Left colon (tissue), 2 donors: ENCODE results near the gene DEFB132. TPM values are rescaled to one million over a fixed set of nuclear protein-coding genes. Genes with fewer than 3 reads are reported as not detected.

Source experiments
- ATAC-seq: fragments of 200-7000 bp; cut with Tn5 transposase; one replicate; pipeline ENCODE4 v1.9.1; 2020; ENCODE audit warnings: mild to moderate bottlenecking, moderate library complexity
- DNase-seq, 2 donors: peaks; one replicate each; pipeline ENCODE4 v3.0.0-alpha.2; 2020
- intact Hi-C, 2 donors: fragments of 100-400 bp; cut with DNase I in 1 of 2; cut with micrococcal nuclease in 1 of 2; formaldehyde crosslinking; loops; one replicate each; pipeline versions ENCODE4 v1.11.2 to v1.14.0; 2022; cut with DNase I, micrococcal nuclease
- total RNA-seq, 2 donors: library from RNA; stranded (reverse); fragmentation: NEBNext Ultra II Directional; extraction: Animal tissue kit (Norgen Biotek cat#: 25700); gene quantifications; one replicate each; pipeline ENCODE4 v1.2.1, GENCODE V29; 2021
- donor health status: DM: no; HTN: no; CAD: no.
- donor health status: DM: yes; HTN: yes; CAD: no.

Gene DEFB132
- total RNA-seq, 2 donors from 2014 or later: not detected

DNA sequence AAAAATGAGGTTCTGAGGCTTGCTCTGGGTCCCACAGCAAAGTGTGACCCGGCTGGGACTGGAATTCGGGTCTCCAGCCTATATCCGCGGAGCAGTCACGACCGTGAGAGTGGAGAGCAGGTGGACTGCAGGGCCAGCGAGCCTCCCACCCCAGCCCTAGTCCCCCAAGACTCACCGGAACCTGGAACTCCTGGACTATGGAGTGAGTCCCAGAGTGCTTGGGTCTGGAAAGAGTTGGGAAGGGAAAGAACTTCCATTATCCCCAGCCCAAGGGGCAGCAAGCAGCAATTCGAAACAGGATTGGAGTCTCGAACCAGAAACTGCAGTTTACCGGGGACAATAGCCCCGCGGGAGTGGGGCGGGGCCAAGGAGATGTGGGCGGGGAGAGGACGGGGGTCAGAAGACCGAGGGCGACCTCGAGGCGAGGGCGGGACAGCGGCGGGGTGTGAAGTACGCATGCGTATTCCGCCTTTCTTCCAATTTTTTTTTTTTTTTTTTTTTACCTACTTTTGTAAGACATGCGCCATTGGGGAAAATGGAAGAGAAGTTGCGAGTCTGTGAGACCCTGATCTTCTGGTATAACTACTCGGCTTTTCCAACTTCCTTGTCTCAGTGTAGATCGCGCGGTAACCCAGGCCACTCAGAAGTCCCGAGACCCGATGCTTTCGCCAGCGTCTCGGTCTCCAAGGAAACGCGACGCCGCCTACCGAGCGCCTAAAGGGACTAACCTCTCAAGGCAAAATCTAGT lies 32.7 kb downstream of the DEFB132 start, which contains the start of gene C20orf96:
Gene C20orf96, minus strand, starts transcription at position 667 of the 748 bp plus-strand sequence. Its CDS starts 140 bp downstream, at position 527.
- intact Hi-C loops: no loop called here
- DNase-seq: peak; percentile 95
- ATAC-seq: peak; percentile 97

DNA sequence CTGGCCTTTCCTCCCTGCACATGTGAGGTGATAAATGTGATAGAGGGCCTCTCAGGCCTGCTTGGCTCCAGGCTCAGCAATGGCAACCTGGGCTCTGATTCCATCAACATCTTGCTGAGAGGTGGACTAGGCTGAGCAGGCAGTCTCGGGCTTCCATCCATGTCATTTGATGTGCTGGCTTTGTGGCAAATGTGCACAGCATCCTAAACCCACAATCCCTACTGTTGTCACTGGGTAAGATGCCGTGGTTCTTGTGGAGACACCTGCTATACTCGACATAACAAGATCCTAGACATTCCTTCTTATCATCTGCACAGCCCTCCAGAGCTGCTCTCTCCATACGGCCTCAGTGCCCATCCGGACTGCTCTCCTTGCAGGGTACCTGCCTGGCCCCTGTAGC lies 37.1 kb downstream of the DEFB132 start:
- intact Hi-C loops: no loop called here
- no peak for DNase-seq
- no peak for ATAC-seq

DNA sequence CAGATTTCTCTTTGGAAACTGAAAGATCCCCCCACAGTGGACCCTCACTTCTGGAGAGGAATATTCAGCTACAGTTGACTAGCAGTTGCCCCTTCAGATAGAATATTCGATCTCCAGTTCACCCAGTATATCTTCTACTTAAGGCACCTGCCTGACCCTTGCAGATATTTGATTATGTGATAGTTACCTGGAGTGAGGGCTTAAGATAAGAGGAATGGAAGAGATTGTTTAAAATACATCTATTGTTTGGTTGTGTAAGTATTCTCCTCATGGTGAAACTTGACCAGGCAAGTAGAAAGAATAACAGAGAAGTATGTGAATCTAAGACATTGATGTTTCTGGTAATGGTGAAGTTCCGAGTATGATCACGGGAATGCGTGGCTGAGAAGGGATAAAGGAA lies 38.3 kb downstream of the DEFB132 start:
- ATAC-seq (no peak), DNase-seq (no peak)
- intact Hi-C loops: no loop called here

DNA sequence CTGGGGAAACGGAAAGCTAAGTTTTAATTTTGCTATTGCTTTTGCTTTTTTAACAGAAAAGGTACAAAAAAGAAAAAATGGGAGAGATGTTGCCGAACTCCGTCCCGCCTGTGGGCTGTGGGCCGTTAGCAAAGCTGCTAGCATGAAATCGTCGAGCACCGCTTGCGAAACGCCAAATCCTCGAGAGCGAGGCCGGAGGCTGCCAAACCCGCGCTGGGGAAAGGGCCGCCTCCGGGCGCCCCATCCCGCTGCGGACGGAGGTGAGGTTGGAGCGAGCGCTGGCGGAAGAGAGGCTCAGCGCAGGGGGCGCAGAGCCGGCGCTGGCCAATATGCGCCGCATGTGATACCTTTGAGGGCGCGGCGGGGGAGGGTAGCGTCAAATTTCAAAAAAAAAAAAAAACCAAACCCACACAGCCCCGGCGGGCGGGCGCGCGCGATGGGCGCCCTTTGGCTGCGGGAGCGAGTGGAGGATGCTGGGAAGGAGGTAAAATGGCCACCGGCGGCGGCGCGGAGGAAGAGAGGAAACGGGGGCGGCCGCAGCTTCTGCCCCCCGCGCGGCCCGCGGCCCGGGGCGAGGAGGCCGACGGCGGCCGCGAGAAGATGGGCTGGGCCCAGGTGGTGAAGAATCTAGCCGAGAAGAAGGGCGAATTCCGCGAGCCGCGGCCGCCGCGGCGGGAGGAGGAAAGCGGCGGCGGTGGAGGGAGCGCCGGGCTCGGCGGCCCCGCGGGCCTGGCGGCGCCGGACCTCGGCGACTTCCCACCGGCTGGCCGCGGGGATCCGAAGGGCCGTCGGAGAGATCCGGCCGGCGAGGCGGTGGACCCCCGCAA lies 39.8 kb downstream of the DEFB132 start, which contains the start of gene ZCCHC3:
Gene ZCCHC3, plus strand, starts transcription at position 473 of the 827 bp plus-strand sequence. Its CDS starts 17 bp downstream, at position 490.
- intact Hi-C loops: no loop called here
- peak; percentile 73 for ATAC-seq
- peak; percentile 83 to 87 for DNase-seq

DNA sequence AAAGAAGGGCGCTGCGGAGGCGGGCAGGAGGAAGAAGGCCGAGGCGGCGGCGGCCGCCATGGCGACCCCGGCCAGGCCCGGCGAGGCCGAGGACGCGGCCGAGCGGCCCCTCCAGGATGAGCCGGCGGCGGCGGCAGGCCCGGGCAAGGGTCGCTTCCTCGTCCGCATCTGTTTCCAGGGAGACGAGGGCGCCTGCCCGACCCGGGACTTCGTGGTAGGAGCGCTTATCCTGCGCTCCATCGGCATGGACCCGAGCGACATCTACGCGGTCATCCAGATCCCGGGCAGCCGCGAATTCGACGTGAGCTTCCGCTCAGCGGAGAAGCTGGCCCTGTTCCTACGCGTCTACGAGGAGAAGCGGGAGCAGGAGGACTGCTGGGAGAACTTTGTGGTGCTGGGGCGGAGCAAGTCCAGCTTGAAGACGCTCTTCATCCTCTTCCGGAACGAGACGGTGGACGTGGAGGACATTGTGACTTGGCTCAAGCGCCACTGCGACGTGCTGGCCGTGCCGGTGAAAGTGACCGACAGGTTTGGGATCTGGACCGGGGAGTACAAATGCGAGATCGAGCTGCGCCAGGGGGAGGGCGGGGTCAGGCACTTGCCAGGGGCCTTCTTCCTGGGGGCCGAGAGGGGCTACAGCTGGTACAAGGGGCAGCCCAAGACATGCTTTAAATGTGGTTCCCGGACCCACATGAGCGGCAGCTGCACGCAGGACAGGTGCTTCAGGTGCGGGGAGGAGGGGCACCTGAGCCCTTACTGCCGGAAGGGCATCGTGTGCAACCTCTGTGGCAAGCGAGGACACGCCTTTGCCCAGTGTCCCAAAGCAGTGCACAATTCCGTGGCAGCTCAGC lies 40.6 kb downstream of the DEFB132 start:
- ATAC-seq (peak; percentile 85), DNase-seq (peak; percentile 80 to 90)
- intact Hi-C loops: no loop called here

DNA sequence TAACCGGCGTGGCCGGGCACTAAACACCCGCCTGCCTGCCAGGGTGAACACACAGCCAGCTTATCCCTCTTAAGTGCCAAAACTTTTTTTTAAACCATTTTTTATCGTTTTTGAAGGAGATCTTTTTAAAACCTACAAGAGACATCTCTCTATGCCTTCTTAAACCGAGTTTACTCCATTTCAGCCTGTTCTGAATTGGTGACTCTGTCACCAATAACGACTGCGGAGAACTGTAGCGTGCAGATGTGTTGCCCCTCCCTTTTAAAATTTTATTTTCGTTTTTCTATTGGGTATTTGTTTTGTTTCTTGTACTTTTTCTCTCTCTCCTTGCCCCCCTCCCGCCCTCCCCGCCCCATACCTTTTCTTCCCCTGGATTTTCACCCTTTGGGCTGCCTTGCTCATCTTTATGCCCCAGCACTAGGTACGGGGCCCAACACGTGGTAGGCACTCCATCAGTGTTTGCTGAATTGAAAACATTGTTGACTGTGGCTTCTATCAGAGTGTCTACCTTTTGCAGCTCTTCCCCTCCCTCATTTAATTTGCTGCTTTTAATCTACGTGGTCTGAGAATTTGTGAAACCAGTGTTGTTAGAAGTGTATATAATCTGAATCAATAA lies 41.4 kb downstream of the DEFB132 start:
- no peak for DNase-seq
- no peak for ATAC-seq
- intact Hi-C loops: no loop called here

DNA sequence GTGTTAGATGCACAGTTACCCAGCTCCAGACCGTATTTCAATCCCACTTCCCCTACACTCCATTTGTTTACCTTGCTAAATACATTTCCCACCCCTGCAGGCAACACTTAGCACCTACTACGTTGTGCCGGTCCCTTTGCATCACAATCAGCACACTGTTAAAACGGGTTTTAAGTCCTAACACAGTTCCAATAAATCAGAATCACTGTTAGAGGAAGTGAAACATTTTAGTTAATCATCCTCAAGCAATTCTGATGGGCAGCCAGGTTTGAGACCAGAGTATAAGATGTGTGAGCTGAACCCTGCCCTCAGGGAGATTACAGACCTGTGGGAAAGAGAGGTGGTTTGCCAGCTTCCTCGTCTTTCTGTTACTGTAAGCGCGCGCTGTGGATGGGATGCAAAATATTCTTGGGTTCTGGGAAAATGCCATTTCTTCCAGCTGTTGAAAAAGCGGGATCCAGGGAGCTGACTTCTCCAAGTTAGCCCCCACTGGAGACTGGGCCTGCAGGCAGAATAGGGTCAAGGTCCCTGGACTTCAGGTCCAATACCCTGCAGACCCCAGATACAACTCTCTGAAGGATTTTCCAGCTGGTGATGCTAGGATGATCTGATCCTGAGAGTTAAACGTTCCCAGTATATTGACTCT lies 42.9 kb downstream of the DEFB132 start:
- DNase-seq (no peak), ATAC-seq (no peak)
- intact Hi-C loops: no loop called here

DNA sequence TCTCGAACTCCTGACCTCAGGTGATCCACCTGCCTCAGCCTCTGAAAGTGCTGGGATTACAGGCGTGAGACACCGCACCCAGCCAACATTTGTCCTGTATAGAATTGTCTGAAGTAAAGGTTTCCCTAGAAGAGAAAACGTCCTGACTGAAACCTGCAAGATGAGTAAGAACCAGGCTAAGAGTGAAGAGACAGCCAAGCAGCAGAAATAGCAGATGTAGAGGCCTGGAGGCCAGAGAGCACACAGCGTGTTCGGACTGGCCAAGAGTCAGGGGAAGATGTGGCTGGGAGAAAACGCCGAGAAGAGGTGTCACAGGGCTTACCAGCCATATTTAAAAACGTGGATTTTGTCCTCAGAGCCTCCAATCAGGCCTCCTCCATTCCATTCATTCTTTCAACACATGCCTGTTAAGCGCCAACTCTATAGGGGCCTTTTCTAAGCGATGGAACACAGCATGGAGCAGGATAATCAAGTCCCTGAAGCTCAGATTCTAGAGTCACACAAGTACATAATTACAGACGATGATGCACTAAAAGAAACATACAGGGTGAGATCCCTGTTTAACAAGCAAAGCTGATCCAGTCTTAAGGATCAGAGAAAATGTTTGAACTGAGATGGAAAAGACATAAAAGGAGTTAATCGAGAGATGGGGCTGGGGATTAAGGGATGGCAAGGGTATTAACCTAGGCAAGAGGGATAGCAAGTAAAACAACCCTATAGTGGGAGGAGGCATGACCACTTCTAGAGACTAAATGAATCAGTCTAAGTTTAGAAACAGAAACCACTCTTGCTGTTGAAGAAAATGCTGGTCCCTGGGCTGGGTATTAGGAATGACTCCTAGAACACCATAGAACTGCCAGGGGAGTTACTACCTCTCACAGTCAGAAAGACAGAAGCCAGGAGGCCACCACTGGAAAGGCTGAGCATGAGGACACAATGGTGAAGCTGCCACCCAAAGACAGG lies 44.6 kb downstream of the DEFB132 start:
- DNase-seq (no peak), ATAC-seq (no peak)
- intact Hi-C loops: no loop called here

DNA sequence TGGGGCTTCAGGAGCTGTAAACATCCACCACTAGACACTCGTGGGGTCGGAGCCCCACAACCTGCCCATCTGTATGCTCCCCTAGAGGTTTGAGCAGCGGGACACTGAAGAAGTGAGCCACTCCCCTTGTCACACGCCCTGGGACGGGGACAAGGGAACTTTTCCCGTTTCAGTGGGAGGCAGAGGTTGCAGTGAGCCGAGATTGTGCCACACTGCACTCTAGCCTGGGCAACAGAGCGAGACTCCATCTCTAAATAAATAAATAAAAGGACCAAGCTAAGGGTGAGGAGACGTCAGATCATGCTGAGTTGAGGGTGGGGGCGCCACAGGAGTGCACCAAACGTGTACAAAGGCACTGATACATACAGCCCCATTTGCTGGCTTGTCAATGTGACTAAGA lies 48.2 kb downstream of the DEFB132 start:
- intact Hi-C loops: no loop called here
- ATAC-seq (no peak), DNase-seq (no peak)

DNA sequence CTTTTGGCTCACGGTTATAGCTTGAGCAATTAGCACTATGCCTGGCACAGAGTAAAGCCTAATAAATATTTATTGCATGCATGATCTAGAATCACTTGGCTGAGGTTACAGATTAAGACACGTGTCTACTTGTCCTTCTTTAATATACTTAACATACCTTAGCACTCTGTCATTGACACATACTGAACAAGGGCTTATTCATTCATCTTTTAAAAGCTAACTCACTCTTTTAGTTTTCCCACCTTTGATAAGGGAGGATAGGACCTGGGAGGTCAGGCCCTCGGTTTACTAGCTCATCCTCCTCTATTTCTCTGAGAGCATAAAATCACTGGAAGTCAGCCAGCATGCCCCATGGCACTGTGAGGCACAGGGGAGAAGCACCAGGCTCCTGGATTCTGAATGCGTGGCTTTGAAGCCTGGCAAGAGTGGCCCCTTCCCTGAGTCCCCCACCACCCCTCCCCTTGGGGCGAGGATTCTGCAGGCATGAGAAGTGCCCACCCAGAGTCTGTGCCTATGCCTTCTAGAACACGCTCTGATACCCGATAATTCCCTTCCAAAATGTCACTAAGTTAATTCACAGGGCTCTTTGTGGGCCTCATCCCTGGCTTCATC lies 51.0 kb downstream of the DEFB132 start:
- DNase-seq: no peak
- intact Hi-C loops: no loop called here
- no peak for ATAC-seq

DNA sequence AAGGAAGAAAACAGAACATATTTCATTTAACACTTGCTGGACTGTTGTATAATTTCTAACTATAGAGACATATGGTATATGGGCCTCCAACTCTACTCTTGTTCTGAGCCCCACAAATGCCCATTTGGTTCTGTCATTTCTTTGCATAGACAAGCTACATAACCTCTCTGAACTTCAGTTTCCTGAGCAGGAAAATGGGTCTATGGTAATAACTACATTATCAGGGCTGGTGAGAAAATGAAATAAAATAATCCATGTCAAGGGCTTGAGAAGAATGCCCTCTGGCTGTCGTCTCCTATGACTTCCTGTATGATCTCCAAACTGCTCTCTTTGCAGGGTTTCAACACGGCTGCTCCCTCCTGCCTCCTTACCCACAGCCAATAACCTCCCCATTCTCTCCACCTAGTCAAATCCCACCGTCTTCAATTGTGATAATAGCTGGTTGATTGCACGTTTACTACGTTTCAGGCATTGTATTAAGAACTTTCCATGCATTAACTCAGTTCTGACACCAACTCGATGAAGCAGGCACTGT lies 51.8 kb downstream of the DEFB132 start:
- ATAC-seq (peak; percentile 12), DNase-seq (no peak)
- intact Hi-C loops: no loop called here

DNA sequence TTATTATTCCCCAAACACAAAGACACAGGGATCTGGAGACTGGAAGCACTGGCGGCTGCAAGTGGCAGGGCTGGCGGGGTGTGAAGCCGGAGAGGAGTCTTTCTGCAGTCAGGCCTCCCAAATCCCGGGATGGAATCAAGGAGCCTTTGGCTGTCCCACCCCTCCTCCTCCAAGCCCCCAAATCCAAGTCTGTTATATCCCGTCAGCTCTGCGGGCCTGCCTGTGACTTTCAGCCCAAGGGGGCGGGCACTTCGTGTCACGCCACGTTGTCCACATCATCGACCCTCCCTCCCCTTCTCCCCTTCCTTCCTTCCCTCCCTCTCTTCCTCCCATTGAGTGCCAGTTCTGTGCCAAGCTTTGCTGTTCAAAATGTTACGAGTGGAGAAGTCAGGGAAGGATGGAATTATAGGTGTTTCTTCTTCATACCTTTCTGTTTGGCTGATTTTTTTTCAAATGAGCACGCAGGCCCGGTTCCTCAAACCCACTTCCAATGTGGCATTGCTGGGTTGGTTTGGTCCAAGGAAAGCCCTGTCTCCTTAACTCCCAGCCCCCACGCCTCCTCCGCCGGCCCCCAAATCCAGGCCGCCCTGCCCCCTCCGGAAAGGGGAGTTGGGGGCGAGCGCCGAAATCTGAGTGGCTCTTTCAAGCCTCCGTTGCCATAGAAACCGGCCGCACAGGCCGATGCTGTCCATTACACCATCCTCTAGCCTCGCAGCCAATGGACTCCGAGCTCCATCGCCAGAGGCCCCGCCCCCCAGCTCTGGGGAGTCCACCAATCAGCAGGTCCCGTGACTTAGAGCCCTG lies 52.5 kb downstream of the DEFB132 start:
- ATAC-seq (peak; percentile 84), DNase-seq (peak; percentile 86 to 94)
- intact Hi-C loops: no loop called here

DNA sequence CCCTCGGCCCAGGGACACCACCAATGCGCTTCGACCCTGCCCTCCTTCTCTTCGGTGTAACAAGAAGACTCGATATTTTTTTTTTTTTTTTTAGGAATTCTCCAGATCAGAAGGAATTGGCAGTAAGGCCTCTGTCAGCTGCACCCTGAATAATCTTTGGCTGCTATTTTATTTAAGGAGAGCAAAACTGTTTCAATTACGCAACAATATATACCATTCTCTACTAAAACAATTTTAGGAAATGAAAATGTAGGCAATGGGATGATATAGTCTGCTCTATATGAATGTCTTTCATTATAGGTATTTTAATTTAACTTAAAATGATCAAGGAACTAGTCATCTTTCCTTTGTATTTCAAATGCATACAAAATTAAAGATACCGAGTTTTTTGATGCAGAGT lies 53.1 kb downstream of the DEFB132 start:
- intact Hi-C loops: no loop called here
- DNase-seq (no peak), ATAC-seq (no peak)
